ENCODE measurements around the gene DUOXA1.

DNA sequence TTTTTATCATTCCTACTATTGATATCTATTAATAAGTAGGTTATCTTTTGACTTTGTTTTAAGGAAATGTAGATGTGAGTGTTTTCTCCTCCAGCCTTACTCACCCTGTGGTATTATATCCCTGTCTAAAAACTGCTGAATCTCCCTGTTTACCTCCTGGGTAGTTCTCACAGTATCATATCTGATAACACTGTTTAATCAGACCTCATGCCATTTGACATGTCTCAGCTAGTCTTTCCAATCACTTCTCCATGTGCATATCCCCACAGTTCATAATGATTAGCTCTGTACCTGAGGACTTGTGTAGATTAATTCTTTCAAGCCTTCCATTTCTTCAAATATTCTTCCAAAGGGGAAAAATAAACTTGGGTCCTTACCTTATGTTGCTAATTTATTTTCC is 46.5 kb downstream of the DUOXA1 start:
- TF ChIP-seq YY1 (IDR thresholded peaks at IDR 0.05; ENCODE audit: insufficient read depth, insufficient read length), result no peak
- TF ChIP-seq SUZ12 (IDR thresholded peaks at IDR 0.05; ENCODE audit: extremely low read depth, insufficient read depth, insufficient read length), result no peak
